Cardiac fibroblast (primary cell): ENCODE data around the gene ITGA6.

Source experiments
- DNase-seq, 2 donors: peaks; one replicate each; pipeline versions ENCODE4 v3.0.0 to v3.0.0-alpha.2; 2010; ENCODE audit warnings: low read depth in 2 of 2
- H3K4me3 ChIP-seq, 2 donors: replicated peaks in 1 of 2; 1 replicate in 1 of 2; 2 replicates in 1 of 2; pipeline ENCODE4 v1.5.1; 2011; ENCODE audit warnings: low read depth in 2 of 2, low read length in 2 of 2, mild to moderate bottlenecking in 2 of 2, moderate library complexity in 1 of 2
- CTCF ChIP-seq: IDR thresholded peaks from one replicate; pipeline ENCODE4 v1.5.1; 2011; ENCODE audit warnings: low read depth, mild to moderate bottlenecking, low read length, inconsistent platforms

ITGA6 gene

GRCh38 chr2:172403881-172404468, 23.4 kb upstream of the ITGA6 start:
- no peak for TF ChIP-seq CTCF
- no peak for DNase-seq

DNA sequence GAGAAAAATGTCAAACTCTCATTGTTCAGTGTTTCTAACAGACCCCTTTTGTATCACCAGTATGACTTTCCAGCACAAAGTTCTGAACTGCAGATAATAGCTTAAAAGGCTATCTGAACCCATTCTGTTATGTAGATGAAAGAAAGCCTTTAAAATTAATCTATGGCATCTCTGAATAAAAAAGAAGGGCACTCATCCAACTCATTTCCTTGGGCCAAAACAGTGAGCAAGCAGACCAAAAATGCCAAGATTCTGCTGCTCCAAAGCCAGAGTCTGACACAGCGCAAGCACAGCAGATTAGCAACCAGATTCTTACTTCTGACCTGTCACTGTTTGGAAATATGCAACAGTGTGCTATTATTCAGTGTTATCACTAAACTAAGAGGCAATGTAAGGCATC, 22.6 kb upstream of the ITGA6 start:
- TF ChIP-seq CTCF, result no peak
- H3K4me3 ChIP-seq, result no peak overlapping the region
- DNase-seq, result peak; percentile 79 to 80

More at GRCh38 chr2:172403881-172404468, 23.4 kb upstream of the ITGA6 start:
- no peak overlapping the region for H3K4me3 ChIP-seq

DNA sequence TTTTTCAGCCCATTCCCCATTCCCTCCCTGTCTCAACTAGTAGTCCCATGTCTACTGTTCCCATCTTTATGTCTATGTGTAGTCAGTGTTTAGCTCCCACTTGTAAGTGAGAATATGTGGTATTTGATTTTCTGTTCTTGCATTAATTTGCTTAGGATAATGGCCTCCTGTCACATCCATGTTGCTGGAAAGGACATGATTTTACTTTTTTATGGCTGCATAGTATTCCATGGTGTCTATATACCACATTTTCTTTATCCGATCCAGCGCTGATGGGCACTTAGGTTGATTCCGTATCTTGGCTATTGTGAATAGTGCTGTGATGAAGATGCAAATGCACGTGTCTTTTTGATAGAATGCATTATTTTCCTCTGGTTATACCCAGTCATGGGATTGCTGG, 21.7 kb upstream of the ITGA6 start:
- TF ChIP-seq CTCF, result no peak
- H3K4me3 ChIP-seq, result no peak overlapping the region
- DNase-seq, result no peak

DNA sequence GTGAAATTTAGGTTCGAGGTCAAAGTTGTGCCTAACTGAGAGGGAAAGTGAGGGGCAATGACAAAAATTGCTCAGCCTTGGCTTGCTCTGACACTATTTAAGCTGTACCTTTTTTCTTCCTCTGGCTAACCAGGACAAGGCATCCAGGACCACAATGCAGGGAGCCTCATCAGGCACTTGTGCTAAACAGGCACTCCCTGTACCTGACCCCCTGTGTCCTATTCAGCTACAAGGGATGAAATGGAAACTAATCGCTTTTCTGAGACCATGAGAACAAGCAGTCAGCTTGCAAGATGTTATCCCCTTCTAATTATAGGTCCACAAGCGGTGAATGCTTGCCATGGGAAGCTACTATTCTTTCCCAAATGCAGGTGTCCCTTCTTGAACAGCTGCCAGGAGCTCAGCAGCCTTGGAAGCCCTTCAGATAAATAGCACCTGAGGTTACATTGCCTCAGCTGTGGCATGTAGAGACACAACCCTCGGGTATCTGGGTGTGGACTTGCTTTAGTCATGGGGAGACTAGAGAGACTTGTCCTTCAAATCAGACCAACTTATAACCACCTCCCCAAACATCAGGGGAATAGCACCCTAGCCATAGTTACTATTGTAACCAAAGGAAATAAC, 19.1 kb upstream of the ITGA6 start:
- no peak overlapping the region for H3K4me3 ChIP-seq
- no peak for TF ChIP-seq CTCF
- no peak for DNase-seq

DNA sequence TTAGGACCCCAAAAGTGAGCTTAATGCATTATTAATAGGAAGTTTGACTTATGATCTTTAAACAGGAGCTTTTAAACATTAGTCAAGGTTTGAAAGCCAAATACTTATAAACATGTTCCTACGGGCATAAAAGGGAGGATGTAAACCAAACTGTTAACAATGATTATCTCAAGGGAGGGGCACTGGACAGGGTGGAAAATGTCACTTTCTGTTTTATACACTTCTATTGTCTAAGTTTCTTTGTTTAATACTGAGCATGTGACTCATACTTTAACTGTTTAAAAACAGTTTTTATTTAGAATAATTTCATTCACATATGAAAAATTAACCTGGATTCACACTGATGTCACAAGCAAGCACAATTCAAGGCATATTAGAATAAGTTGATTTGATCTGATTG, 18.3 kb upstream of the ITGA6 start:
- TF ChIP-seq CTCF, result no peak
- no peak overlapping the region for H3K4me3 ChIP-seq
- DNase-seq, result no peak

- no peak for TF ChIP-seq CTCF
- H3K4me3 ChIP-seq, result no peak overlapping the region
- DNase-seq, result no peak
Measured at GRCh38 chr2:172412984-172413492, 14.3 kb upstream of the ITGA6 start.
